ENCODE measurements around the gene STT3A. TPM values are rescaled to one million over a fixed set of nuclear protein-coding genes. Genes with fewer than 3 reads are reported as not detected.

STT3A gene
- total and polyA plus RNA-seq, 2 of the 13 experiments (the other 11 are each of a cell fraction or from before 2014, with no cell fraction given): 229 to 319 TPM

DNA sequence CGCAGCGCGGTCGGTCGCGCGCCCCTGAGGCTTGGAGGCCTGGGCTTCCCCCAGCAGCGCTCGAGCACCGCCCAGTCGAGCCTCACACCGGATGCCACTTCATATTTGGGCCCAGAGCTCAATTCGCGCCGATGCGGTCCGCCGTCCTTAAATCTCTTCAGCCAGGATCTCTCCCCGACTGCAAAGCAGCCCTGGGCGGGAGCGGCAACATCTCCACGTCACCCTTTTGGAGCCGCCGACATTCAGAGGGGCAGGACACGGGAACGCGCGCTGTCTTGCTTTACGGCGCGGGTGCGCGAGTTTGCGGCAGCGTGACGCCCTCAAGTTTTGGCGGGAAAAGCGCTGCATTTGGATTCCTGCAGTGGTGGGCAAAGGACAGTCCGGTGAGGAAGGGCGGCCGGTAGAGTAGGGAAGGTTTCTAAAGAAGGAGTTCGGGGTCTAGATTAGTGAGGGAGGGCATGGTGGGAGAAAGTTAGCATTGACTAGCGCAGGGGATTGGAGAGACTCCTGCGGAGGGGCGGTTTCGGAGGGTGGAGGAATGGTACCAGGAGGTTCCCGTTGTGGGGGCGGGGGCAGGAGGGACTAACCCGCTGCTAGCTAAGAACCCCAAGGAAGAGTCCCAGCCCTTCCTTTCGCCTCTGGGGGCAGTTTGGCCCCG lies 33.1 kb downstream of the STT3A start (continued):
- peak; percentile 68; the same call in 1 of the 2 replicates for TF ChIP-seq SIN3A (IDR thresholded peaks at IDR 0.05; ENCODE audit: borderline replicate concordance, low read depth, low read length)
- TF ChIP-seq MTF1 (CRISPR knock-in tag; IDR thresholded peaks at IDR 0.05): no peak
- peak; percentile 87 for TF ChIP-seq GABPB1 (CRISPR knock-in tag; IDR thresholded peaks at IDR 0.05)
- TF ChIP-seq, protein P1, sequence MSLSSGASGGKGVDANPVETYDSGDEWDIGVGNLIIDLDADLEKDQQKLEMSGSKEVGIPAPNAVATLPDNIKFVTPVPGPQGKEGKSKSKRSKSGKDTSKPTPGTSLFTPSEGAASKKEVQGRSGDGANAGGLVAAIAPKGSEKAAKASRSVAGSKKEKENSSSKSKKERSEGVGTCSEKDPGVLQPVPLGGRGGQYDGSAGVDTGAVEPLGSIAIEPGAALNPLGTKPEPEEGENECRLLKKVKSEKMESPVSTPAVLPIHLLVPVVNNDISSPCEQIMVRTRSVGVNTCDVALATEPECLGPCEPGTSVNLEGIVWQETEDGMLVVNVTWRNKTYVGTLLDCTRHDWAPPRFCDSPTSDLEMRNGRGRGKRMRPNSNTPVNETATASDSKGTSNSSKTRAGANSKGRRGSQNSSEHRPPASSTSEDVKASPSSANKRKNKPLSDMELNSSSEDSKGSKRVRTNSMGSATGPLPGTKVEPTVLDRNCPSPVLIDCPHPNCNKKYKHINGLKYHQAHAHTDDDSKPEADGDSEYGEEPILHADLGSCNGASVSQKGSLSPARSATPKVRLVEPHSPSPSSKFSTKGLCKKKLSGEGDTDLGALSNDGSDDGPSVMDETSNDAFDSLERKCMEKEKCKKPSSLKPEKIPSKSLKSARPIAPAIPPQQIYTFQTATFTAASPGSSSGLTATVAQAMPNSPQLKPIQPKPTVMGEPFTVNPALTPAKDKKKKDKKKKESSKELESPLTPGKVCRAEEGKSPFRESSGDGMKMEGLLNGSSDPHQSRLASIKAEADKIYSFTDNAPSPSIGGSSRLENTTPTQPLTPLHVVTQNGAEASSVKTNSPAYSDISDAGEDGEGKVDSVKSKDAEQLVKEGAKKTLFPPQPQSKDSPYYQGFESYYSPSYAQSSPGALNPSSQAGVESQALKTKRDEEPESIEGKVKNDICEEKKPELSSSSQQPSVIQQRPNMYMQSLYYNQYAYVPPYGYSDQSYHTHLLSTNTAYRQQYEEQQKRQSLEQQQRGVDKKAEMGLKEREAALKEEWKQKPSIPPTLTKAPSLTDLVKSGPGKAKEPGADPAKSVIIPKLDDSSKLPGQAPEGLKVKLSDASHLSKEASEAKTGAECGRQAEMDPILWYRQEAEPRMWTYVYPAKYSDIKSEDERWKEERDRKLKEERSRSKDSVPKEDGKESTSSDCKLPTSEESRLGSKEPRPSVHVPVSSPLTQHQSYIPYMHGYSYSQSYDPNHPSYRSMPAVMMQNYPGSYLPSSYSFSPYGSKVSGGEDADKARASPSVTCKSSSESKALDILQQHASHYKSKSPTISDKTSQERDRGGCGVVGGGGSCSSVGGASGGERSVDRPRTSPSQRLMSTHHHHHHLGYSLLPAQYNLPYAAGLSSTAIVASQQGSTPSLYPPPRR (CRISPR knock-in tag; IDR thresholded peaks at IDR 0.05; ENCODE audit: borderline replicate concordance): 0 out of 2 replicates have a peak, but pooled peaks have one; percentile 18
- TF ChIP-seq, protein P2, sequence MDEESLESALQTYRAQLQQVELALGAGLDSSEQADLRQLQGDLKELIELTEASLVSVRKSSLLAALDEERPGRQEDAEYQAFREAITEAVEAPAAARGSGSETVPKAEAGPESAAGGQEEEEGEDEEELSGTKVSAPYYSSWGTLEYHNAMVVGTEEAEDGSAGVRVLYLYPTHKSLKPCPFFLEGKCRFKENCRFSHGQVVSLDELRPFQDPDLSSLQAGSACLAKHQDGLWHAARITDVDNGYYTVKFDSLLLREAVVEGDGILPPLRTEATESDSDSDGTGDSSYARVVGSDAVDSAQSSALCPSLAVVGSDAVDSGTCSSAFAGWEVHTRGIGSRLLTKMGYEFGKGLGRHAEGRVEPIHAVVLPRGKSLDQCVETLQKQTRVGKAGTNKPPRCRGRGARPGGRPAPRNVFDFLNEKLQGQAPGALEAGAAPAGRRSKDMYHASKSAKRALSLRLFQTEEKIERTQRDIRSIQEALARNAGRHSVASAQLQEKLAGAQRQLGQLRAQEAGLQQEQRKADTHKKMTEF (CRISPR knock-in tag; IDR thresholded peaks at IDR 0.05): peak; percentile 94
- peak; percentile 90; the same call in 1 of the 2 replicates for TF ChIP-seq SATB2 (CRISPR knock-in tag; IDR thresholded peaks at IDR 0.05)
- TF ChIP-seq RCOR2 (CRISPR knock-in tag; IDR thresholded peaks at IDR 0.05): no peak
- TF ChIP-seq KLF15 (CRISPR knock-in tag; IDR thresholded peaks at IDR 0.05; ENCODE audit: borderline replicate concordance): 0 out of 2 replicates have a peak, but pooled peaks have one; percentile 55
- peak; percentile 83 for TF ChIP-seq ZNF773 (CRISPR knock-in tag; IDR thresholded peaks at IDR 0.05; ENCODE audit: borderline replicate concordance)
- TF ChIP-seq ZNF33B (CRISPR knock-in tag; IDR thresholded peaks at IDR 0.05): peak; percentile 76; the same call in 1 of the 2 replicates
- TF ChIP-seq ZFP82 (CRISPR knock-in tag; IDR thresholded peaks at IDR 0.05; ENCODE audit: borderline replicate concordance): no peak; the same call in 1 of the 2 replicates
- TF ChIP-seq, protein P3, sequence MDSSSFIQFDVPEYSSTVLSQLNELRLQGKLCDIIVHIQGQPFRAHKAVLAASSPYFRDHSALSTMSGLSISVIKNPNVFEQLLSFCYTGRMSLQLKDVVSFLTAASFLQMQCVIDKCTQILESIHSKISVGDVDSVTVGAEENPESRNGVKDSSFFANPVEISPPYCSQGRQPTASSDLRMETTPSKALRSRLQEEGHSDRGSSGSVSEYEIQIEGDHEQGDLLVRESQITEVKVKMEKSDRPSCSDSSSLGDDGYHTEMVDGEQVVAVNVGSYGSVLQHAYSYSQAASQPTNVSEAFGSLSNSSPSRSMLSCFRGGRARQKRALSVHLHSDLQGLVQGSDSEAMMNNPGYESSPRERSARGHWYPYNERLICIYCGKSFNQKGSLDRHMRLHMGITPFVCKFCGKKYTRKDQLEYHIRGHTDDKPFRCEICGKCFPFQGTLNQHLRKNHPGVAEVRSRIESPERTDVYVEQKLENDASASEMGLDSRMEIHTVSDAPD (CRISPR knock-in tag; IDR thresholded peaks at IDR 0.05): no peak
- TF ChIP-seq, protein P4, sequence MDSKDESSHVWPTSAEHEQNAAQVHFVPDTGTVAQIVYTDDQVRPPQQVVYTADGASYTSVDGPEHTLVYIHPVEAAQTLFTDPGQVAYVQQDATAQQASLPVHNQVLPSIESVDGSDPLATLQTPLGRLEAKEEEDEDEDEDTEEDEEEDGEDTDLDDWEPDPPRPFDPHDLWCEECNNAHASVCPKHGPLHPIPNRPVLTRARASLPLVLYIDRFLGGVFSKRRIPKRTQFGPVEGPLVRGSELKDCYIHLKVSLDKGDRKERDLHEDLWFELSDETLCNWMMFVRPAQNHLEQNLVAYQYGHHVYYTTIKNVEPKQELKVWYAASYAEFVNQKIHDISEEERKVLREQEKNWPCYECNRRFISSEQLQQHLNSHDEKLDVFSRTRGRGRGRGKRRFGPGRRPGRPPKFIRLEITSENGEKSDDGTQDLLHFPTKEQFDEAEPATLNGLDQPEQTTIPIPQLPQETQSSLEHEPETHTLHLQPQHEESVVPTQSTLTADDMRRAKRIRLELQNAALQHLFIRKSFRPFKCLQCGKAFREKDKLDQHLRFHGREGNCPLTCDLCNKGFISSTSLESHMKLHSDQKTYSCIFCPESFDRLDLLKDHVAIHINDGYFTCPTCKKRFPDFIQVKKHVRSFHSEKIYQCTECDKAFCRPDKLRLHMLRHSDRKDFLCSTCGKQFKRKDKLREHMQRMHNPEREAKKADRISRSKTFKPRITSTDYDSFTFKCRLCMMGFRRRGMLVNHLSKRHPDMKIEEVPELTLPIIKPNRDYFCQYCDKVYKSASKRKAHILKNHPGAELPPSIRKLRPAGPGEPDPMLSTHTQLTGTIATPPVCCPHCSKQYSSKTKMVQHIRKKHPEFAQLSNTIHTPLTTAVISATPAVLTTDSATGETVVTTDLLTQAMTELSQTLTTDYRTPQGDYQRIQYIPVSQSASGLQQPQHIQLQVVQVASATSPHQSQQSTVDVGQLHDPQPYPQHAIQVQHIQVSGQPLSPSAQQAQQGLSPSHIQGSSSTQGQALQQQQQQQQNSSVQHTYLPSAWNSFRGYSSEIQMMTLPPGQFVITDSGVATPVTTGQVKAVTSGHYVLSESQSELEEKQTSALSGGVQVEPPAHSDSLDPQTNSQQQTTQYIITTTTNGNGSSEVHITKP (CRISPR knock-in tag; IDR thresholded peaks at IDR 0.05; ENCODE audit: low read depth): peak; percentile 58; the same call in 1 of the 2 replicates
- peak; percentile 93; the same call in 1 of the 2 replicates for TF ChIP-seq NCOA5 (CRISPR knock-in tag; IDR thresholded peaks at IDR 0.05)
- TF ChIP-seq BCL6 (CRISPR knock-in tag; IDR thresholded peaks at IDR 0.05): peak; percentile 26; the same call in 1 of the 2 replicates
- TF ChIP-seq, protein P5, sequence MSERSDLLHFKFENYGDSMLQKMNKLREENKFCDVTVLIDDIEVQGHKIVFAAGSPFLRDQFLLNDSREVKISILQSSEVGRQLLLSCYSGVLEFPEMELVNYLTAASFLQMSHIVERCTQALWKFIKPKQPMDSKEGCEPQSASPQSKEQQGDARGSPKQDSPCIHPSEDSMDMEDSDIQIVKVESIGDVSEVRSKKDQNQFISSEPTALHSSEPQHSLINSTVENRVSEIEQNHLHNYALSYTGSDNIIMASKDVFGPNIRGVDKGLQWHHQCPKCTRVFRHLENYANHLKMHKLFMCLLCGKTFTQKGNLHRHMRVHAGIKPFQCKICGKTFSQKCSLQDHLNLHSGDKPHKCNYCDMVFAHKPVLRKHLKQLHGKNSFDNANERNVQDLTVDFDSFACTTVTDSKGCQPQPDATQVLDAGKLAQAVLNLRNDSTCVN (CRISPR knock-in tag; IDR thresholded peaks at IDR 0.05; ENCODE audit: borderline replicate concordance): no peak; the same call in 1 of the 2 replicates
